ENCODE data around the gene KCNJ18. TPM values are rescaled to one million over a fixed set of nuclear protein-coding genes. Genes with fewer than 3 reads are reported as not detected.
"Not testable (repeated sequence)": the region's sequence is repeated elsewhere in the genome, so short reads cannot be mapped to it uniquely, and the experiment has no call there.

KCNJ18 gene
- total RNA-seq, 1 experiment from 2014 or later, result not detected

- Histone ChIP-seq H3K4me3 (ENCODE audit: low read depth, low read length) (no peak overlapping the region), H3K36me3 (ENCODE audit: control insufficient read depth, insufficient read depth, low read length) (no peaks in the 10 kb centered on the region), H3K4me1 (no peaks in the 10 kb centered on the region), H3K9me3 (no peaks in the 10 kb centered on the region), H3K27me3 (replicated peaks; ENCODE audit: control insufficient read depth, insufficient read depth, low read length) (no peaks in the 10 kb centered on the region)
- no peaks in the 10 kb centered on the region for H3K9me3 Mint-ChIP-seq (ENCODE audit: unreplicated experiment)
- intact Hi-C loops (cut with micrococcal nuclease; ENCODE audit: unreplicated experiment), result no loop called here
- H3K27me3 Mint-ChIP-seq (ENCODE audit: insufficient read depth, unreplicated experiment), result peaks cover 2% of the 10 kb centered on the region
- BruUV-seq (replicated peaks), result no TSS peak
- ChIA-PET CTCF (no interaction called here), POLR2A (no interaction called here)
- no peak for DNase-seq
- H3K27ac Mint-ChIP-seq (ENCODE audit: unreplicated experiment), result no peak overlapping the region
- H3K36me3 Mint-ChIP-seq (ENCODE audit: insufficient read depth, unreplicated experiment), result no peaks in the 10 kb centered on the region
- H3K4me1 Mint-ChIP-seq (ENCODE audit: low read depth, unreplicated experiment), result no peaks in the 10 kb centered on the region
- H3K4me3 Mint-ChIP-seq (ENCODE audit: unreplicated experiment), result no peak overlapping the region
- TF ChIP-seq CTCF (IDR thresholded peaks at IDR 0.05; ENCODE audit: insufficient read depth in 1 of 2, low read depth in 1 of 2, low read length in 1 of 2, severe bottlenecking in 1 of 2, unreplicated experiment in 1 of 2), result no peak
These were observed 50.0 kb downstream of the KCNJ18 start for GRCh38 chr17:21742326-21742725.

DNA sequence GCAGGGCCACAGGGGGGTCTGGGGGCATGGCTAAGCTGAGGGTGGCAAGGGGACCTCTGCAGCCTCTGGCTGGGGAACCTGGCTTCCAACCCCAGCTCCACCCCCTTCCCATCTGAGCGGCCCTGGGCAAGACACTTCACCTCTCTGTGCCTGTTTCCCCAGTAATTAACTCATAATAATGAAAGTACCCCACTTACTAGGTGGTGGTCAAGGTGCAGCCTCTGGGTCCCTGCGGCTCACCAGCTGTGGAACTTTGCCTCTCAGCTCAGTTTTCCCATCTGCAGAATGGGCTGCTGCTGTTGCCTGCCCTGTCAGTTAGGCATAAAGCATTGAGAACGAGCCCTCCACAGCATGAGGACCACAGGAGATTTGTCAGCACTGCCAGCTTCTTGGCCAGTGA lies 51.8 kb downstream of the KCNJ18 start:
- H3K4me1 ChIP-seq; intact Hi-C loops (cut with micrococcal nuclease; ENCODE audit: unreplicated experiment); BruUV-seq (replicated peaks); H3K27me3 ChIP-seq (replicated peaks; ENCODE audit: control insufficient read depth, insufficient read depth, low read length); H3K27ac Mint-ChIP-seq (ENCODE audit: unreplicated experiment); H3K27me3 Mint-ChIP-seq (ENCODE audit: insufficient read depth, unreplicated experiment); H3K36me3 Mint-ChIP-seq (ENCODE audit: insufficient read depth, unreplicated experiment); CTCF ChIA-PET; H3K9me3 Mint-ChIP-seq (ENCODE audit: unreplicated experiment); H3K4me1 Mint-ChIP-seq (ENCODE audit: low read depth, unreplicated experiment); H3K4me3 Mint-ChIP-seq (ENCODE audit: unreplicated experiment); DNase-seq; H3K9me3 ChIP-seq; H3K36me3 ChIP-seq (ENCODE audit: control insufficient read depth, insufficient read depth, low read length); POLR2A ChIA-PET; H3K4me3 ChIP-seq (ENCODE audit: low read depth, low read length): not testable (repeated sequence)

DNA sequence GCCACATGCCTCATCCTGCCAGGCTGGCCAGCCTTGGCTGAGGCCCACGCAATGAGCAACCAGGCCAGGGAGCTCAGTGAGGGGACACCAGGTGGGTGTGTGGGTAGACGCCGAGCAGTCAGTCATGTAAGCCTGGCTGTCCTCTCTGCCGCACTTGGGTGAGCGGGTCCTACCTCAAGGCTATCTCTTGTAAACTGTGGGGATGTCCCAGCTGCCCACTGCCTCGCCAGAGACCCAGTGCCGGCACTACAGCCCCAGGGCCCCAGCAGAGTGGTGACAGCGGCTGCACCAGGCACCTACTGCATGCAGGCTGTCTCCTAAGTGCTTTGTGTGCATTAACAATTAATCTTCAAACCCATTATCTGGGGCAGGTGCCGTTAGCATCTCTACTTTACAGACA lies 52.3 kb downstream of the KCNJ18 start:
- H3K36me3 ChIP-seq (ENCODE audit: control insufficient read depth, insufficient read depth, low read length); DNase-seq; CTCF ChIA-PET; H3K4me3 Mint-ChIP-seq (ENCODE audit: unreplicated experiment); H3K27me3 ChIP-seq (replicated peaks; ENCODE audit: control insufficient read depth, insufficient read depth, low read length); H3K4me1 ChIP-seq; H3K27ac Mint-ChIP-seq (ENCODE audit: unreplicated experiment); H3K36me3 Mint-ChIP-seq (ENCODE audit: insufficient read depth, unreplicated experiment); BruUV-seq (replicated peaks); H3K9me3 ChIP-seq; H3K9me3 Mint-ChIP-seq (ENCODE audit: unreplicated experiment); H3K4me1 Mint-ChIP-seq (ENCODE audit: low read depth, unreplicated experiment); POLR2A ChIA-PET; H3K27me3 Mint-ChIP-seq (ENCODE audit: insufficient read depth, unreplicated experiment); H3K4me3 ChIP-seq (ENCODE audit: low read depth, low read length); intact Hi-C loops (cut with micrococcal nuclease; ENCODE audit: unreplicated experiment): not testable (repeated sequence)

DNA sequence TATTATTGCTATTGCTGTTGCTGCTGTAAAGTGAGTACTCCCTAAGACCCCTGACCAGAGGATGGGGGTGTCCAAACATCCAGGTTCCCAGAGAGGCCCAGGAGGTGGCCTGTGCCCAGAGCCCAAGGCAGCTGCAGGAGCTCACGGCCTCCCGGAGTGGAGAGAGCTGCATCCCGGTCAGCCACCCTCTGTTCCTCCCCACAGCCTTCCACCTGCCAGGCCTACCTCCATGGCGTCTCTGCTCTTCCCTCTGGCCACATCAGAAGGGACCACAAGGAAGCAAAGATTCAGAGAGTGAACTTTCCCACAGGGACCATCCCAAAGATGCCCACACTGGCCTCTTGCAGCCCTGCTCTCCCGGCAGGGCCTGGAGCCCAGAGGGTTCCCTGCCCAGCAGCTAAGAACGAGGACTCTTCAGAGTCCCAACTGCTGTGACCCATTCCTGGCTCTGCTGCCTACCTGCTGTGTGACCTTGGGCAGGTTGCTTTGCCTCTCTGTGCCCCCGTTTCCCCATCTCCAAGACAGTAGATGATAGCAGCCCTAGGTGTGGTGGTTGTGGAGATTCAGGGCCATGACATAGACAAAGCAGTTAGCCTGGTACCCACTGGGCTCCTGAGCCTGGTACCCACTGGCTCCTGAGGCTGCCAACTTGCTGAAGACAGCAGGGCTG lies 53.2 kb downstream of the KCNJ18 start:
- H3K4me1 Mint-ChIP-seq (ENCODE audit: low read depth, unreplicated experiment); CTCF ChIA-PET; H3K27me3 Mint-ChIP-seq (ENCODE audit: insufficient read depth, unreplicated experiment); H3K27me3 ChIP-seq (replicated peaks; ENCODE audit: control insufficient read depth, insufficient read depth, low read length); H3K27ac Mint-ChIP-seq (ENCODE audit: unreplicated experiment); intact Hi-C loops (cut with micrococcal nuclease; ENCODE audit: unreplicated experiment); H3K4me1 ChIP-seq; DNase-seq; H3K4me3 ChIP-seq (ENCODE audit: low read depth, low read length); BruUV-seq (replicated peaks); H3K9me3 Mint-ChIP-seq (ENCODE audit: unreplicated experiment); POLR2A ChIA-PET; H3K9me3 ChIP-seq; H3K4me3 Mint-ChIP-seq (ENCODE audit: unreplicated experiment); H3K36me3 Mint-ChIP-seq (ENCODE audit: insufficient read depth, unreplicated experiment); H3K36me3 ChIP-seq (ENCODE audit: control insufficient read depth, insufficient read depth, low read length): not testable (repeated sequence)

DNA sequence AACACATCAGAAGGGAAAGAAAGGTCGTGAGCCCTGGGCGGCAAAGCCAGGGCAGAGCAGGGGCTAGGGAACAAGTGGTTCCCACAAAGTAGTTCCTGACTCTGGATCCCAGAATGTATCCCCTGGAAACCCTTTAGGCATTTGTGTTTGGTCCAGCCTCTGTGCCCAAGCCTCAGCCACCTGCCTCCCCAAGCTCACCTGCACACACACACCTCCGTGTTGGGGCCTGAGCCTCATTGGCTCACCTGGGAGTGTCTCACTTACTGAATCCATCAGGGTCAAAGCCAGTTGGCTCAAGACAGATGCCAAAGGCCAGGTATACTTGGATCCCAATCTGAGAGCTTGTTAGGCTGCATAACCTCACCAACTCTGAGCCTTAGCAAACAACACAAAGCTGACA lies 54.1 kb downstream of the KCNJ18 start:
- CTCF ChIA-PET; H3K27me3 ChIP-seq (replicated peaks; ENCODE audit: control insufficient read depth, insufficient read depth, low read length); DNase-seq; H3K4me3 Mint-ChIP-seq (ENCODE audit: unreplicated experiment); H3K4me1 Mint-ChIP-seq (ENCODE audit: low read depth, unreplicated experiment); H3K9me3 Mint-ChIP-seq (ENCODE audit: unreplicated experiment); intact Hi-C loops (cut with micrococcal nuclease; ENCODE audit: unreplicated experiment); POLR2A ChIA-PET; H3K4me3 ChIP-seq (ENCODE audit: low read depth, low read length); H3K36me3 Mint-ChIP-seq (ENCODE audit: insufficient read depth, unreplicated experiment); H3K36me3 ChIP-seq (ENCODE audit: control insufficient read depth, insufficient read depth, low read length); H3K27ac Mint-ChIP-seq (ENCODE audit: unreplicated experiment); H3K27me3 Mint-ChIP-seq (ENCODE audit: insufficient read depth, unreplicated experiment); H3K4me1 ChIP-seq; BruUV-seq (replicated peaks); H3K9me3 ChIP-seq: not testable (repeated sequence)

- CTCF ChIA-PET; H3K4me3 Mint-ChIP-seq (ENCODE audit: unreplicated experiment); BruUV-seq (replicated peaks); H3K27ac Mint-ChIP-seq (ENCODE audit: unreplicated experiment); H3K4me1 Mint-ChIP-seq (ENCODE audit: low read depth, unreplicated experiment); intact Hi-C loops (cut with micrococcal nuclease; ENCODE audit: unreplicated experiment); H3K27me3 ChIP-seq (replicated peaks; ENCODE audit: control insufficient read depth, insufficient read depth, low read length); DNase-seq; H3K9me3 Mint-ChIP-seq (ENCODE audit: unreplicated experiment); H3K9me3 ChIP-seq; H3K4me3 ChIP-seq (ENCODE audit: low read depth, low read length); H3K4me1 ChIP-seq; H3K27me3 Mint-ChIP-seq (ENCODE audit: insufficient read depth, unreplicated experiment); H3K36me3 Mint-ChIP-seq (ENCODE audit: insufficient read depth, unreplicated experiment); POLR2A ChIA-PET; H3K36me3 ChIP-seq (ENCODE audit: control insufficient read depth, insufficient read depth, low read length): not testable (repeated sequence)
These were observed 55.0 kb downstream of the KCNJ18 start for GRCh38 chr17:21747195-21747915.
